ENCODE results near the gene APOA5. TPM values are rescaled to one million over a fixed set of nuclear protein-coding genes. Genes with fewer than 3 reads are reported as not detected.

Gene APOA5
- total and polyA plus RNA-seq, 2 of the 13 experiments (the other 11 are each of a cell fraction or from before 2014, with no cell fraction given) = 44.0 to 49.1 TPM

- peak; percentile 76; the same call in 1 of the 2 replicates for TF ChIP-seq HMGXB3 (CRISPR knock-in tag; IDR thresholded peaks at IDR 0.05; ENCODE audit: borderline replicate concordance)
- no peak for TF ChIP-seq GZF1 (CRISPR knock-in tag; IDR thresholded peaks at IDR 0.05)
- no peak for TF ChIP-seq ZBTB1 (CRISPR knock-in tag; IDR thresholded peaks at IDR 0.05; ENCODE audit: borderline replicate concordance)
- TF ChIP-seq ZBTB2 (CRISPR knock-in tag; IDR thresholded peaks at IDR 0.05; ENCODE audit: low read depth) = peak; percentile 76; the same call in 1 of the 2 replicates
- TF ChIP-seq ARID4A (CRISPR knock-in tag; IDR thresholded peaks at IDR 0.05; ENCODE audit: borderline replicate concordance) = peak; percentile 97
- TF ChIP-seq PBX3 (CRISPR knock-in tag; IDR thresholded peaks at IDR 0.05; ENCODE audit: borderline replicate concordance) = no peak
- peak; percentile 81; the same call in 1 of the 2 replicates for TF ChIP-seq SIN3A (IDR thresholded peaks at IDR 0.05; ENCODE audit: borderline replicate concordance, low read depth, low read length)
- TF ChIP-seq ZFY (CRISPR knock-in tag; IDR thresholded peaks at IDR 0.05) = peak; percentile 93
- peak; percentile 28; the same call in 1 of the 2 replicates for TF ChIP-seq PITX1 (CRISPR knock-in tag; IDR thresholded peaks at IDR 0.05)
- no peak for TF ChIP-seq FUBP1 (CRISPR knock-in tag; IDR thresholded peaks at IDR 0.05; ENCODE audit: borderline replicate concordance)
- no peak for TF ChIP-seq U2AF1 (optimal IDR thresholded peaks at IDR 0.05; ENCODE audit: low read depth, low read length)
- peak; percentile 89; the same call in 1 of the 2 replicates for TF ChIP-seq ZZZ3 (CRISPR knock-in tag; IDR thresholded peaks at IDR 0.05; ENCODE audit: borderline replicate concordance)
- no peak for TF ChIP-seq NR2F6 (IDR thresholded peaks at IDR 0.05)
- TF ChIP-seq NR2F6 (CRISPR knock-in tag; IDR thresholded peaks at IDR 0.05) = peak; percentile 65
These were observed 19.1 kb downstream of the APOA5 start, which contains the start of gene BUD13 (continued) for GRCh38 chr11:116772443-116773202.

All from HepG2 (cell line).